Vagina (tissue), 2 donors: ENCODE measurements around the gene SLC5A12. TPM values are rescaled to one million over a fixed set of nuclear protein-coding genes. Genes with fewer than 3 reads are reported as not detected.

Experiments used
- DNase-seq, 2 donors: peaks; one replicate each; pipeline ENCODE4 v3.0.0-alpha.2; 2017; ENCODE audit errors: extremely low spot score in 2 of 2
- H3K27ac ChIP-seq: fragments of 200-600 bp; sonication (generic); one replicate; pipeline ENCODE4 v1.5.1; 2019
- H3K27me3 ChIP-seq: fragments of 200-600 bp; sonication (generic); one replicate; pipeline ENCODE4 v1.5.1; 2019
- H3K36me3 ChIP-seq, 2 donors: fragments of 200-600 bp; sonication (generic); one replicate each; pipeline ENCODE4 v1.5.1; 2017 to 2019
- H3K4me1 ChIP-seq: fragments of 200-600 bp; sonication (generic); one replicate; pipeline ENCODE4 v1.5.1; 2019
- H3K4me3 ChIP-seq, 2 donors: fragments of 200-600 bp; sonication (generic); 1 replicate in 1 of 2; 2 replicates in 1 of 2; pipeline ENCODE4 v1.5.1; 2016 to 2019
- H3K9me3 ChIP-seq: fragments of 200-600 bp; sonication (generic); one replicate; pipeline ENCODE4 v1.5.1; 2019
- CTCF ChIP-seq, 3 experiments: fragments of 450-650 bp in 2 of 3; fragments of 200-600 bp in 1 of 3; sonication (generic) in 1 of 3; IDR thresholded peaks; one replicate each; pipeline ENCODE4 v1.5.1; 2017 to 2019; ENCODE audit warnings: antibody characterized with exemption in 3 of 3, mild to moderate bottlenecking in 2 of 3, moderate library complexity in 2 of 3
- POLR2A ChIP-seq, 2 donors: fragments of 450-650 bp; IDR thresholded peaks; one replicate each; pipeline ENCODE4 v1.6.1; 2017; ENCODE audit warnings: antibody characterized with exemption in 2 of 2, mild to moderate bottlenecking in 2 of 2, moderate library complexity in 2 of 2
- POLR2AphosphoS5 ChIP-seq, 2 donors: sonication (generic); formaldehyde crosslinking; IDR thresholded peaks; one replicate each; pipeline ENCODE4 v1.9.0; 2017; ENCODE audit warnings: antibody characterized with exemption in 2 of 2, mild to moderate bottlenecking in 2 of 2, low read depth in 1 of 2; ENCODE audit not compliant: insufficient read depth in 1 of 2
- intact Hi-C: fragments of 100-400 bp; cut with DNase I; formaldehyde crosslinking; loops from one replicate; pipeline ENCODE4 v1.15.1; 2023
- total RNA-seq: library from RNA; depleted of rRNA; stranded (reverse); fragments of >200 nt; gene quantifications from one replicate; pipeline ENCODE4 v1.2.3, GENCODE V29; 2016

Gene SLC5A12
- total RNA-seq, 1 donor from 2014 or later: not detected

- DNase-seq: no peak
- H3K36me3 ChIP-seq: no peaks in the 10 kb centered on the region
- TF ChIP-seq CTCF (IDR thresholded peaks at IDR 0.05): no peak
- TF ChIP-seq POLR2A (IDR thresholded peaks at IDR 0.05): no peak
- TF ChIP-seq POLR2AphosphoS5 (IDR thresholded peaks at IDR 0.05; ENCODE audit: insufficient read depth in 1 of 2, low read depth in 1 of 2): no peak
- intact Hi-C loops: no loop called here
- no peaks in the 10 kb centered on the region for H3K9me3 ChIP-seq
- H3K4me1 ChIP-seq: no peaks in the 10 kb centered on the region
- H3K27me3 ChIP-seq: no peaks in the 10 kb centered on the region
- H3K27ac ChIP-seq: no peak overlapping the region
- no peak overlapping the region for H3K4me3 ChIP-seq
Measured at GRCh38 chr11:26703411-26704191, 18.3 kb downstream of the SLC5A12 start.

- intact Hi-C loops: no loop called here
- no peak for TF ChIP-seq POLR2AphosphoS5 (IDR thresholded peaks at IDR 0.05; ENCODE audit: insufficient read depth in 1 of 2, low read depth in 1 of 2)
- no peak for TF ChIP-seq CTCF (IDR thresholded peaks at IDR 0.05)
- TF ChIP-seq POLR2A (IDR thresholded peaks at IDR 0.05): no peak
- H3K4me1 ChIP-seq: no peaks in the 10 kb centered on the region
- H3K4me3 ChIP-seq: no peak overlapping the region
- no peaks in the 10 kb centered on the region for H3K9me3 ChIP-seq
- DNase-seq: no peak
- no peaks in the 10 kb centered on the region for H3K36me3 ChIP-seq
- no peak overlapping the region for H3K27ac ChIP-seq
- no peaks in the 10 kb centered on the region for H3K27me3 ChIP-seq
Measured at GRCh38 chr11:26702406-26702805, 19.5 kb downstream of the SLC5A12 start.

- intact Hi-C loops: no loop called here
Measured at GRCh38 chr11:26700574-26701235, 21.2 kb downstream of the SLC5A12 start.

GRCh38 chr11:26698224-26698623 lies 23.6 kb downstream of the SLC5A12 start:
- Histone ChIP-seq H3K27ac (no peak overlapping the region), H3K4me1 (no peaks in the 10 kb centered on the region), H3K27me3 (no peaks in the 10 kb centered on the region), H3K9me3 (no peaks in the 10 kb centered on the region), H3K36me3 (no peaks in the 10 kb centered on the region), H3K4me3 (no peak overlapping the region)
- intact Hi-C loops: no loop called here
- no peak for DNase-seq
- TF ChIP-seq POLR2A (IDR thresholded peaks at IDR 0.05) (no peak), CTCF (IDR thresholded peaks at IDR 0.05) (no peak), POLR2AphosphoS5 (IDR thresholded peaks at IDR 0.05; ENCODE audit: insufficient read depth in 1 of 2, low read depth in 1 of 2) (no peak)

More at GRCh38 chr11:26700574-26701235, 21.2 kb downstream of the SLC5A12 start:
- TF ChIP-seq POLR2AphosphoS5 (IDR thresholded peaks at IDR 0.05; ENCODE audit: insufficient read depth in 1 of 2, low read depth in 1 of 2): no peak
- no peak for TF ChIP-seq CTCF (IDR thresholded peaks at IDR 0.05)
- no peaks in the 10 kb centered on the region for H3K36me3 ChIP-seq
- no peak overlapping the region for H3K4me3 ChIP-seq
- no peaks in the 10 kb centered on the region for H3K4me1 ChIP-seq
- H3K9me3 ChIP-seq: no peaks in the 10 kb centered on the region
- no peak for DNase-seq
- H3K27ac ChIP-seq: no peak overlapping the region
- no peaks in the 10 kb centered on the region for H3K27me3 ChIP-seq

GRCh38 chr11:26696330-26696729 lies 25.5 kb downstream of the SLC5A12 start:
- no peak for DNase-seq
- intact Hi-C loops: no loop called here
- no peak overlapping the region for H3K4me3 ChIP-seq
- no peaks in the 10 kb centered on the region for H3K9me3 ChIP-seq
- no peaks in the 10 kb centered on the region for H3K4me1 ChIP-seq
- TF ChIP-seq POLR2AphosphoS5 (IDR thresholded peaks at IDR 0.05; ENCODE audit: insufficient read depth in 1 of 2, low read depth in 1 of 2) (no peak), POLR2A (IDR thresholded peaks at IDR 0.05) (no peak), CTCF (IDR thresholded peaks at IDR 0.05) (no peak)
- H3K27ac ChIP-seq: no peak overlapping the region
- no peaks in the 10 kb centered on the region for H3K36me3 ChIP-seq
- no peaks in the 10 kb centered on the region for H3K27me3 ChIP-seq
